Common myeloid progenitor, CD34-positive (primary cell): ENCODE results near the gene ADAM17.
A peak's percentile ranks its signal among the peaks of the same experiment; 100 is the strongest.
"Not testable (repeated sequence)": the region's sequence is repeated elsewhere in the genome, so short reads cannot be mapped to it uniquely, and the experiment has no call there.

Source experiments
- CTCF ChIA-PET: fragments of 350-600 bp; sonication (Branson Sonifier 250); formaldehyde crosslinking; loops from one replicate; lab custom pipeline; 2021; ENCODE audit warnings: antibody characterized with exemption; lab: Charles Lee
- POLR2A ChIA-PET: fragments of 350-600 bp; sonication (Branson Sonifier 250); formaldehyde crosslinking; loops from one replicate; lab custom pipeline; 2021; ENCODE audit warnings: antibody characterized with exemption; lab: Charles Lee
- DNase-seq, 3 donors: peaks; one replicate each; pipeline versions ENCODE4 v3.0.0 to v3.0.0-alpha.2; 2013
- H3K27ac ChIP-seq, 2 experiments: 1 replicate in 1 of 2; 2 replicates in 1 of 2; pipeline ENCODE4 v1.7.0; 2013; ENCODE audit warnings: inconsistent platforms in 2 of 2, low read length in 2 of 2, mild to moderate bottlenecking in 2 of 2, low read depth in 1 of 2, moderate library complexity in 1 of 2; ENCODE audit not compliant: severe bottlenecking in 2 of 2, insufficient read depth in 1 of 2, poor library complexity in 1 of 2
- H3K27me3 ChIP-seq, 5 experiments: replicated peaks in 2 of 5; 1 replicate in 3 of 5; 2 replicates in 2 of 5; pipeline versions ENCODE4 v1.6.1 to v1.7.0; 2013; ENCODE audit warnings: low read length in 4 of 5, mild to moderate bottlenecking in 2 of 5, moderate library complexity in 2 of 5, inconsistent platforms in 1 of 5; ENCODE audit not compliant: insufficient read depth in 5 of 5, control insufficient read depth in 4 of 5
- H3K36me3 ChIP-seq, 4 experiments: 1 replicate in 2 of 4; 2 replicates in 2 of 4; pipeline versions ENCODE4 v1.6.1 to v1.7.0; 2013; ENCODE audit warnings: low read length in 3 of 4, control low read depth in 1 of 4, mild to moderate bottlenecking in 1 of 4; ENCODE audit not compliant: control insufficient read depth in 4 of 4, insufficient read depth in 4 of 4
- H3K4me1 ChIP-seq, 4 experiments: 1 replicate in 3 of 4; 2 replicates in 1 of 4; pipeline versions ENCODE4 v1.6.1 to v1.7.1; 2013; ENCODE audit warnings: low read length in 3 of 4, mild to moderate bottlenecking in 3 of 4, control low read depth in 1 of 4, inconsistent platforms in 1 of 4, moderate library complexity in 1 of 4; ENCODE audit not compliant: control insufficient read depth in 4 of 4, insufficient read depth in 4 of 4; ENCODE audit errors: control extremely low read depth in 1 of 4
- H3K4me3 ChIP-seq, 7 experiments: 1 replicate in 4 of 7; 2 replicates in 3 of 7; pipeline versions ENCODE4 v1.5.1 to v1.7.0; 2013; ENCODE audit warnings: mild to moderate bottlenecking in 7 of 7, low read length in 6 of 7, moderate library complexity in 6 of 7, inconsistent platforms in 2 of 7, low read depth in 2 of 7, control low read depth in 1 of 7; ENCODE audit not compliant: insufficient read depth in 4 of 7, control insufficient read depth in 1 of 7; ENCODE audit errors: extremely low read depth in 1 of 7
- H3K9me3 ChIP-seq, 5 experiments: 1 replicate in 4 of 5; 2 replicates in 1 of 5; pipeline versions ENCODE4 v1.6.1 to v1.7.1; 2013; ENCODE audit warnings: low read length in 4 of 5, mild to moderate bottlenecking in 2 of 5, inconsistent platforms in 1 of 5, low read depth in 1 of 5, moderate library complexity in 1 of 5; ENCODE audit not compliant: control insufficient read depth in 4 of 5, insufficient read depth in 2 of 5; ENCODE audit errors: control extremely low read depth in 1 of 5
- WGBS: methylation state at CpG from one replicate; pipeline ENCODE4 v1.1.5; 2013; ENCODE audit not compliant: insufficient coverage; 5-methylcytosine and 5-hydroxymethylcytosine counted together

Gene ADAM17

DNA sequence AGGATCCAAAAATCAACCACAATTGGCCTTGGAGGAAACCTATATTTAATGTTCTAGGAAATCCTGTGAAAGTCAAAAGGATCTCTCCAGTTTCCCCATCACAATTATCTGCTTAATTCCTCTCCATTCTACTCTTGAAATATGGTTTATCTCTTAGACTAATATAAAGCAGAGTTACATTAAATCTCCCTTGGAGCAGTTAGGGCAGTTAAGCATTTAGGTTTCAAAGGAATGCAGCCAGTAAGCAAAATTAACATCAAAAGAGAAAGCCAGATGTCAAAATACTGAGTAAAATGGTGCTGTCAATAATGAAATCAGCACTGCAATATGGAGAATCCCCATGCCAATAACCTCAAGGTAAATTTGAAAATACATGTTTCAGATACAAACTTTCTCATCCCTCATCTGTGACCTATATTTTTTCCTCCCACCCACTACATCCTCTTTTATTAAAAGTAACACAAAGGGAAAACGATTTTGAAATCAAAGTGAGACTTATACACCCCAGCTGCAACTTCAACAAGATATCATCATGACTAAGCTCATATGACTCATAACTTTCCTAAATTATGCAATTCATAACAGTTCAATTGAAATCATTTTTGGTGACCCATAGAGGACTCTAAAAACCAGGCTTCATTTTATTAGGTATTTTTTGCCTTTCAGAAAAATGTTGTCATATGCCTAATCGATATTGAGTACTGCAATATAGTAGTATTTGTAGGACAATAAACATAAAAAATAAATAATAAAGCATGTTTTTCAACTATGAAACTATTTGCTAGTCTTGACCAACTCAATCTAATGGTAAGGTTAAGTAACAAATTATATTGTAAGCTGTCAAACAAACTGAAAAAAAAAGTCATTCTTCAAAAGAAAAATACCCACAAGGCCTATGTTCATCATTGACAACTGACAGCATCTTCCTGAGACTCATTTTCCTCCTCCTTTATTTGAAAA lies 3.1 kb downstream of the ADAM17 start:
- Histone ChIP-seq H3K4me1 (peaks cover 36 to 69% (median 46%) of the 10 kb centered on the region in 4 experiments), H3K36me3 (no peaks in the 10 kb centered on the region), H3K27ac (peak overlapping the region; percentile 64 to 75), H3K9me3 (no peaks in the 10 kb centered on the region), H3K27me3 (no peaks in the 10 kb centered on the region), H3K4me3 (peak overlapping the region in 5 of 7 experiments; percentile 6 to 61 (median 15))
- peak; percentile 73 to 89 (median 82) for DNase-seq
- POLR2A ChIA-PET, result interaction anchor here (0.6 kb wide), 2 partner anchors 23 to 26 kb away, joined by 3 to 4 read pairs; no protein-coding TSS in a partner anchor
- WGBS, result 0% methylated on average over 1 of the region's 2 CpGs
- CTCF ChIA-PET, result interaction anchor here (1.1 to 3.7 kb wide), 3 partner anchors 13 to 47 kb away, joined by 3 to 17 read pairs (median 4); no protein-coding TSS in a partner anchor

GRCh38 chr2:9550859-9551391 lies 4.7 kb downstream of the ADAM17 start:
- ChIA-PET POLR2A (interaction anchor here (0.6 to 0.7 kb wide), 3 partner anchors 11 to 31 kb away, joined by 3 to 4 read pairs (median 3); no protein-coding TSS in a partner anchor), CTCF (interaction anchor here (3.7 kb wide), 1 partner anchor 11 kb away, joined by 17 read pairs; no protein-coding TSS in a partner anchor)
- H3K9me3 ChIP-seq, H3K36me3 ChIP-seq, H3K27me3 ChIP-seq, H3K27ac ChIP-seq, H3K4me3 ChIP-seq: not testable (repeated sequence)
- peak in 1 of 3 donors; percentile 23 for DNase-seq
- 93% methylated on average over 3 of the region's 7 CpGs for WGBS
- peaks cover 30 to 59% (median 45%) of the 10 kb centered on the region in 4 experiments for H3K4me1 ChIP-seq

- peaks cover 27 to 53% (median 40%) of the 10 kb centered on the region in 4 experiments for H3K4me1 ChIP-seq
Measured at GRCh38 chr2:9549420-9549819, 6.2 kb downstream of the ADAM17 start.

DNA sequence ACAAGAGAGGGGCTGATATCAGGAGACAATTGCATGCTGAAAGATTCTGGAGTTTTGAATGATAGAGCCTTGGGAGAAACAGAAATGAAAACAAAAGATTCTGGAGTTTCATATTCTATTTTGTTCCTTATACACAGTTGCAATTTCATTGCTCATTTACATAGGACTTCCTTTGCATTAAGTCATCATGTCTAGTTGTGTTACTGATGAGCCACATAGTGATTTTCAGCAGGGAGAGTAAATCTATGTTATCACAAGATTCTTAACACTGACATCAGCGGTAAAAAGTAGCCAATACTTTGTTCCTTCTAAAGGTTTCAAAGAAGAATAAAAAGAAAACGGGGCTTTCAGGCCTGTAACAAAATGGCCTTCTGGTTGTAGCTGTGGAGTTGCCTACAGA lies 7.1 kb downstream of the ADAM17 start:
- WGBS, result no CpG with 5 or more reads among the region's 2 CpGs
- peak in 1 of 3 donors; percentile 36 for DNase-seq
- peak overlapping the region in 2 of 7 experiments; percentile 25 to 33 for H3K4me3 ChIP-seq
- ChIA-PET CTCF (interaction anchor here (0.7 to 3.7 kb wide), 3 partner anchors 9 to 81 kb away, joined by 3 to 17 read pairs (median 4); no protein-coding TSS in a partner anchor), POLR2A (interaction anchor here (1.4 kb wide), 1 partner anchor 7 kb away, joined by 3 read pairs; the partner anchor contains the start of gene ADAM17)
- no peaks in the 10 kb centered on the region for H3K27me3 ChIP-seq
- peak overlapping the region in 1 of 2 experiments; percentile 52 for H3K27ac ChIP-seq
- no peaks in the 10 kb centered on the region for H3K9me3 ChIP-seq
- H3K36me3 ChIP-seq, result peaks cover 0 to 4% (median 0%) of the 10 kb centered on the region in 4 experiments
- H3K4me1 ChIP-seq, result peaks cover 25 to 55% (median 39%) of the 10 kb centered on the region in 4 experiments

More at GRCh38 chr2:9549420-9549819, 6.2 kb downstream of the ADAM17 start:
- POLR2A ChIA-PET, result no interaction called here
- Histone ChIP-seq H3K27me3 (no peaks in the 10 kb centered on the region), H3K4me3 (no peak overlapping the region), H3K9me3 (no peaks in the 10 kb centered on the region), H3K27ac (no peak overlapping the region), H3K36me3 (peaks cover 0 to 4% (median 0%) of the 10 kb centered on the region in 4 experiments)
- CTCF ChIA-PET, result interaction anchor here (0.7 to 3.7 kb wide), 4 partner anchors 10 to 29 kb away, joined by 3 to 17 read pairs (median 3); no protein-coding TSS in a partner anchor
- 97% methylated on average over 5 of the region's 9 CpGs for WGBS
- DNase-seq, result no peak

GRCh38 chr2:9547262-9547991 lies 8.2 kb downstream of the ADAM17 start:
- ChIA-PET POLR2A (interaction anchor here (1.4 kb wide), 1 partner anchor 8 kb away, joined by 3 read pairs; the partner anchor contains the start of gene ADAM17), CTCF (interaction anchor here (1.0 to 1.2 kb wide), 2 partner anchors 9 to 82 kb away, joined by 4 to 5 read pairs; no protein-coding TSS in a partner anchor)
- peaks cover 0 to 4% (median 0%) of the 10 kb centered on the region in 4 experiments for H3K36me3 ChIP-seq
- no peaks in the 10 kb centered on the region for H3K9me3 ChIP-seq
- no peak overlapping the region for H3K4me3 ChIP-seq
- 87% methylated on average over 3 of the region's 5 CpGs for WGBS
- DNase-seq, result no peak
- peak overlapping the region in 1 of 2 experiments; percentile 34 for H3K27ac ChIP-seq
- peaks cover 23 to 53% (median 39%) of the 10 kb centered on the region in 4 experiments for H3K4me1 ChIP-seq
- no peaks in the 10 kb centered on the region for H3K27me3 ChIP-seq

DNA sequence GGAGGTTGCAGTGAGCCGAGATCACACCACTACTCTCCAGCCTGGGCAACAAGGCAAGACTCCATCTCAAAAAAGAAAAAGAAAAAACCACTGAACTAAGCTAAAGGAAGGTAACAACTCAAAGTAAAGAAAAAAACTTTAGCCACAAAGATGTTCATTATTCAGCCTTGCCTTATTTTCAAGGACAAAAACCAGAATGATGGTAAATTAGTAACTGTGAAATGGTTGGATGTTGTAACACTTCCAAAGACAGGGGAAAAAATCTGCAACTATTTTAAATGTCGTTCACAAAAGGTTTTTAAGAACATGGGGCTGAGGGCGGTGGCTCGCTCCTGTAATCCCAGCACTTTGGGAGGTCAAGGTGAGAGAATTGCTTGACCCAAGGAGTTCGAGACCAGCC lies 10.1 kb downstream of the ADAM17 start:
- ChIA-PET CTCF (interaction anchor here (1.0 to 1.4 kb wide), 2 partner anchors 10 to 24 kb away, joined by 3 read pairs; partner anchors contain the start of gene ADAM17), POLR2A (no interaction called here)
- H3K4me3 ChIP-seq, result no peak overlapping the region
- H3K36me3 ChIP-seq, result peaks cover 0 to 4% (median under 1%) of the 10 kb centered on the region in 4 experiments
- DNase-seq, result no peak
- no peaks in the 10 kb centered on the region for H3K27me3 ChIP-seq
- WGBS, result 100% methylated on average over 4 of the region's 5 CpGs
- peaks cover 17 to 44% (median 28%) of the 10 kb centered on the region in 4 experiments for H3K4me1 ChIP-seq
- H3K27ac ChIP-seq, result no peak overlapping the region
- no peaks in the 10 kb centered on the region for H3K9me3 ChIP-seq
